Erythroblast (primary cell): Measurements from ENCODE around the gene DHX8.

ENCODE experiments used
- GATA1 ChIP-seq: IDR thresholded peaks from 2 replicates; pipeline ENCODE4 v1.6.1; 2011; ENCODE audit warnings: low read depth, mild to moderate bottlenecking, control low read depth, low read length, moderate library complexity
- POLR2A ChIP-seq: IDR thresholded peaks from 2 replicates; pipeline ENCODE4 v1.6.1; 2011; ENCODE audit warnings: mild to moderate bottlenecking, low read length

DNA sequence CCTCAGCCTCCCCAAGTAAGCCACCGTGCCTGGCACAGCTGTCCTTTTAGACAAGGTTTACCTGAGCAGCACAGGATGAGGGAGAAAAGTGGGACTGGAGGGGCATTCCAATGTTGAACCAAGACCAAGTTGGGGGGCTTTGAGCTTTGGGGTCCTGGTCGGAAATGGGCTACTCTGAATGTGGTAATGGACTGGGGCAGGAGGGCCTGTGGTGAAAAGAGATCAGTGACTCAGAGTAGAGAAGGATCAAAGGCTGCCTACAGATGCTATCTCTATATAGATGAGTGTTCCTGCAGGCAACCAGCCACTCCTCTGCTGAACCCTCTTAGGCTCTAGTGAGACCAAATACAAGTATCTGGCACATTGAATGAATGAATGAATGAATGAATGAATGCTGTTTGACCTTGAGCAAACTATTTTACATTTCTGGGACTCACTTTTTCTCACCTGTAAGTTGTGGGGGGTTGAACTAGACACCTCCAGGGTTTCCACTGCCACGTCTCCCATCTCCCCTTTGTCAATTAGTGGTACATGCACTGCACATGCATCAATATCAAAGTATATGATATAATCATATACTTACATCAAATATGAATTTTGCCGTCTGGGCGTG, 88.7 kb downstream of the DHX8 start:
- no peak for TF ChIP-seq POLR2A
- no peak for TF ChIP-seq GATA1
